ENCODE data around the gene ZNF765.
"Not testable (repeated sequence)": the region's sequence is repeated elsewhere in the genome, so short reads cannot be mapped to it uniquely, and the experiment has no call there.

ZNF765 gene

GRCh38 chr19:53394974-53395839, at the start of gene ZNF765:
Gene ZNF765 (plus strand): TSS chr19:53395149. CDS start chr19:53398016, 2,867 bp downstream.
- peak; percentile 75 for DNase-seq

- no peak for DNase-seq
These were observed 39.2 kb upstream of the ZNF765 start for GRCh38 chr19:53355739-53356138.

- DNase-seq, result no peak
These were observed 36.9 kb upstream of the ZNF765 start for GRCh38 chr19:53357821-53358581.

GRCh38 chr19:53360056-53360455, 34.9 kb upstream of the ZNF765 start:
- DNase-seq, result not testable (repeated sequence)

GRCh38 chr19:53365134-53365898, 29.6 kb upstream of the ZNF765 start, which contains the start of gene ZNF525:
Gene ZNF525 (plus strand): TSS chr19:53365705. CDS start chr19:53372282, 6,577 bp downstream.
- DNase-seq, result peak; percentile 87

GRCh38 chr19:53365899-53366493, 29.0 kb upstream of the ZNF765 start:
- DNase-seq, result peak; percentile 49

DNA sequence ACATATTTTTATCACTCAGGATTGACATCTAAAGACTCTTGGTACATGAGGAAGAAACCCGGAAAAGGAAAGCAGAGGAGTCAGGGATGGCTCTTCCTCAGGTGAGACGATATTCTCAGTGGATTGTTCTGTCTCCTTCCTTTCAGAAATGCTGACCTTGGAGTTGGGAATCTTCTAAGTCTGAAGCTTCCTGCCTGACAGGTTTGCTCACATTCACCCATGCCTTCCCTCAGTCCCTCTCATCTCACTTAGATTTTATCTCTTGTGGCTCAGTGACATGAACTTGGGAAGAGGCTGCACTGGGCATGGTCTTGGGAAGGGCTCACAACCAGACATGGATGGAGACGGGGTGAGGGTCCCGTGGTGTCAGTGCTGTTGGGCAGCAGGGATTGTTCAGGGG, 22.8 kb upstream of the ZNF765 start:
- DNase-seq, result no peak

DNA sequence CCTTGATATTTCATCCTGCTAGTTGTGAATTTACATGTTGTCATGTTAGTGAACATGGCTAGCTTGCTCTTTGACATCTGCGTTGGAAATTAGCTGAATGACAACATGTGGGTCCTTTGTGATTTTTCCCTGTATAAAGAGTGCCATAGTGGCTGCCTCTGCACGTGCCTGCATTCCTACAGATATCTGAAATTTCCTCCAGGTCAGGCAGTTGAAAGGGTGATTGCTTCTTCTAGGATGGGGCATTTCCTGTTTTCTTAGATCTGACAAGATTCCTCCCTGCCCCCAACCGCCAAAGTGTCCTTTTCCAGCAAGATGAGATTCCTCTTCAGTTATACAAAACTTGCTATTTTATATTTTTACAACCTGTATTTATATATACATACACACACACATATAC, 20.7 kb upstream of the ZNF765 start:
- DNase-seq, result no peak

GRCh38 chr19:53374743-53375142, 20.2 kb upstream of the ZNF765 start:
- DNase-seq, result no peak

GRCh38 chr19:53381376-53381775, 13.6 kb upstream of the ZNF765 start:
- DNase-seq, result no peak

DNA sequence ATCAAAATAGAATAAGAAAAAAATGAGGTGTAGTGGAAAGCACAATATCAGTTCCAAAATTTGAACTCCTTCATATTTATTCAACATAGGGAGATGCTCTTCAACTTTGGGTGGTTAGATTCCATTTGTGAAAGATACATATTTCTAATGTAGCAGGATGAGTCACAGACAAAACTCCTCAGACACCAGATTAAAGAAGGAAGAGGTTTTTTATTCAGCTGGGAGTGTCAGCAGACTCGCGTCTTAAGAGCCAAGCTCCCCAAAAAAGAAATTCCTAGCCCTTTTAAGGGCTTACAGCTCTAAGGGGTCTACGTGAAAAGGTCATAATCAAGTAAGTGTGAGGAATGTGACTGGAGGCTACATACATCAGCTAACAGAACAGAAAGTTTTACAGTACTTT, 6.8 kb upstream of the ZNF765 start:
- DNase-seq, result no peak

- DNase-seq, result no peak
These were observed 6.0 kb upstream of the ZNF765 start for GRCh38 chr19:53388904-53389303.

DNA sequence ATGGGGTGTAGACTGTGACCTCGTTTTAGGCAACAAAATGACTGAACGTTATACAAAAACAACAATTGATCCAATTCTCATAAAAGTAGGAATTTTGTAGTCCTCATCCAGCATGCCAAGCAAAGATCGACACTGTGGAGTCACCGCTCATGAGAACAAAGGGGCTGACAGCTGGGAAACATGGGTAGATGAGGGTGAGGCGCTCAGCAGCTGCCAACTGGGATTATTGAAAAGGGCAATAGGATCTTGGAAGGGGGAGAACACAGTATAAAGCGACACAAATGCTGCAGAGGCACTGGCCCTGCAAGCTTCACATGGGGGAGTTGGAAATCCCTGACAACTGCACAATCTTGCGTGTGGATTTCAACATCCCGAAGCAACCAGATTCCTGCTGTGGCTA, 5.4 kb upstream of the ZNF765 start:
- DNase-seq, result no peak

GRCh38 chr19:53389978-53390377, 5.0 kb upstream of the ZNF765 start:
- DNase-seq, result no peak

DNA sequence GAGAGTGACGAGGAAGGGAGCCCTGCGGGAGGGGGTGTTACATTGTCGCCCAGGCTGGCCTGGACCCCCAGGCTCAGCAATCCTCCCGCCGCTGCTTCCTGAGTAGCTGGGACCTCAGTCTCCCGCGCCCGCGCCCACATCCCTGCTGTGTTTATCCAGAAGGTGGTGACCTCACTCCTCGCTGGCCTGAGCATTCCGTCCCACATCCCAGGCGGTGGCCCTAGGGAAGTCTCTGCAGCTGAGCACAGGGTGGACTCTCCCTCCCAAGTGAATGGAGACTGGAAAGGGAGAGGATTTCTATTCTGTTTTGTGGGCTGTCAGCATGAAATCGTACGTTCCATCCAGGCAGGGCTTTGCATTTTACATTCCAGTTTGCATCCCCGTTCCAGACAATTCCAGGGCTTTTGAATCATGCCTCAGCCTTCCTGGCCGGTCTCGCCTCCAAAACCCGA, 401 bp upstream of the ZNF765 start:
- DNase-seq, result no peak

DNA sequence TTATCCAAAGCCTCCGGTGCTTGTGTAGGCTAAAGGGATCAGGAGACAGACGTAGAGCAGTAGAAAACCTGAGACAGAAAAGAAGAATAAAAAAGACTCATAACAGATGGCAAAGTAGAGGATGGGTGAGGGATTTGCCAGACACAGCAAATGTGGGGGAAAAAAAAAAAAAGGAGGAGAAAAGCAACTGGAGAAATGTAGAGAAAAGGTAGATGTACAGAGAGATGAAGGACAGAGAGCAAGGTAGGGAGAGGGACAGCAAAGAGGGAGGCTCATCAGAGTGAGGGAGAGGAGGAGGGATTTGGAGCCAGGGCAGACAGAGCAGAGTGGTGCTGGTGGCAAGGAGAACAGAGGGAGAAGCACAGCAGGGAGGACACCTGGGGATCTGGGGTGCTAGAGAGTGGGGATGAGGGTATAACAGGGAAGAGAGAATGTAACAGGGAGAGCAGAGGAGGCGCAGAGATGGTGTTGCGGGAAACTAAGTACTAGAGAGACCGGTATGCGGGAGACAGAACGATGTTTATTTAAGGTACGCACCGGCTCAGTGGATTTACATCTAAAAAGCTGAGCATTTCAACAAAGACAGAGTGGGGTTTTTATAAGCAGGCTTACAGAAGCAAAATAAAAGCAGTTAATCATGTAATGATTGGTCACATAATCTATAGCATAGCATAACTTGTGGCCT, 1.0 kb downstream of the ZNF765 start:
- not testable (repeated sequence) for DNase-seq

DNA sequence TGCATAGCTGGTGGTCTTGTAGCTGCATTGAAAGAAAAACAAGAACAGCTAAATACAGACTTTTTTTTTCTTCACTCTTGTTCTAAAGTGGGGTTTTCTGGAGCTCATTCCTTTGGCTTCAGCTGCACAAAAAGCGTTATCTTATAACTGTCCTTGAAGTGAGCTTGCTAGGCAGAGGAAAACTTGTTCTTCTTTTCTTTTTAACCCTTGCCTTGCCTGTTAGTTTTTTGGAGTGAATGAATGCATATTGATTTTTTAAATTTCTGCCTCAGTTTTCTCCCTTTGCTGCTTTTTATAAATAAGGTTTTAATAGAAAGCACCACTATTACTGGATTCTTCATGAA, 1.5 kb downstream of the ZNF765 start:
- DNase-seq, result no peak

DNA sequence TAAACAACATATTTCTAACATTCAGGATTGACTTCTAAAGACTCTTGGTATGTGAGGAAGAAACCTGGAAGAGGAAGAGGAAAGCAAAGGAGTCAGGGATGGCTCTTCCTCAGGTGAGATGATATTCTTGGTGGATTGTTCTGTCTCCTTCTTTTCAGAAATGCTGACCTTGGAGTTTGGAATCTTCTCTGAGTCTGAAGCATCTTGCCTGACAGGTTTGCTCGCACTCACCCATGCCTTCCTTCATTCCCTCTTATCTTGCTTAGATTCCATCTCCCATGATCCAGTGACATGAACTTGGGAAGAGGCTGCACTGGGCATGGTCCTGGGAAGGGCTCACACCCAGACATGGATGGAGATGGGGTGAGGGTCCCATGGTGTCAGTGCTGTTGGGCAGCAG, 3.0 kb downstream of the ZNF765 start:
- DNase-seq, result not testable (repeated sequence)

GRCh38 chr19:53409505-53410204, 14.7 kb downstream of the ZNF765 start:
- no peak for DNase-seq

- DNase-seq, result not testable (repeated sequence)
These were observed 25.8 kb downstream of the ZNF765 start for GRCh38 chr19:53420520-53421315.

DNA sequence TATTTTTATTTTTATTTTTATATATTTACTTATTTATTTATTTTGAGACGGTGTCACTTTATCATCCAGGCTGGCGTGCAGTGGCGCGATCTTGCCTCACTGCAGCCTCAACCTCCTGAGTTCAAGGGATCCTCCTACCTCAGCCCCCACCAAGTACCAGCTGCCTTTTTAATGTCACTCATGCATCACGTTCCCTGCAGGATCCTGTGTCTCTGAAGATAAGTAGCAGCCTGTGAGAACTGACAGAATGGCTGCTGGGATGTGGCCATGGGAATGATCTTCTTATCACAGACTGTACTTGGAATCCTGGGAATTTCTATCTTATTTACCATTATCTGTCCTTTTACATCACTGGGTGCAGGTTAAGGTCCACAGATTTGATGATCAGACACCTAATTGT, 27.6 kb downstream of the ZNF765 start:
- DNase-seq, result no peak
